HG02571 (cell line): ENCODE measurements around the gene COL4A2.

Experiments used
- ATAC-seq: cut with Tn5 transposase; IDR thresholded peaks from one replicate; pipeline ENCODE4 v1.9.1; 2021; ENCODE audit warnings: mild to moderate bottlenecking, moderate library complexity; ENCODE audit not compliant: unreplicated experiment

The COL4A2 gene

DNA sequence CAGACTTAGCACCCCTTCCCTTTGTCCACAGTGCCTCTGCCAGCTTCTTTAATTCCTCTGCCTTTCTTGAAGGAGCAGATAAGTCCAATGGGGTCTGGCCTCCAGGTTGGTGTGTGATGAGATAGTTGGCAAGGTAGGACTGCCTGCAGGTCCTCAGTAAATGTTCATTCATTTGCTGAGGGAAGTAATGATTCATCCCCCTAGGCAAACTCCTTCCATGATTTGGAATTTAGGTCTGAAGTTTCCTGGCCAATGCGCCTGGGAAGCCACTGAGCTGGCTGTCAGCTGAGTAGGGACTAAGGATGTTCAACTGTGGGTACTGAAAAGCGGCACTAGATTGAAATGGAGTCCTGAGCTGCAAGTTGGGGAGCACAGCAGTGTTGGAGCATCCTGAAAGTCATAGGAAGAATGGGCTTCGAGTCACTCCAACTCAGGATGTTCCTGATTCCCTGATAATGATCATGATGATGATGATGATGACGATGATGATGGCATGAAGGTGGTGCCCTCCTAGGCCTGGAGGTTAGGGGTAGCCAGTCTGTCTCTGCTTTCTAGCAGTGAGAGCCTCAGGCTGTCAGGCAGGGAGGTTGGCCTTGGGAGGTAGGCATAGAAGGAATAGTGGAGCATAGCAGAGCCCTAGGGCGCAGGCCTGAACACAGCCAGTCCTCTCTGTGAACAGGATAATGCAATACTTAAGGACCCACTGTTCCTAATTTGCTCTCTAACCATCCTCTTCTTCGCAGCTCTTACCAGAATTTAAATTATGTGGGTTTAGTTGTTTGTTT, 44.7 kb downstream of the COL4A2 start:
- ATAC-seq: no peak

GRCh38 chr13:110352735-110353134, 45.7 kb downstream of the COL4A2 start:
- no peak for ATAC-seq

DNA sequence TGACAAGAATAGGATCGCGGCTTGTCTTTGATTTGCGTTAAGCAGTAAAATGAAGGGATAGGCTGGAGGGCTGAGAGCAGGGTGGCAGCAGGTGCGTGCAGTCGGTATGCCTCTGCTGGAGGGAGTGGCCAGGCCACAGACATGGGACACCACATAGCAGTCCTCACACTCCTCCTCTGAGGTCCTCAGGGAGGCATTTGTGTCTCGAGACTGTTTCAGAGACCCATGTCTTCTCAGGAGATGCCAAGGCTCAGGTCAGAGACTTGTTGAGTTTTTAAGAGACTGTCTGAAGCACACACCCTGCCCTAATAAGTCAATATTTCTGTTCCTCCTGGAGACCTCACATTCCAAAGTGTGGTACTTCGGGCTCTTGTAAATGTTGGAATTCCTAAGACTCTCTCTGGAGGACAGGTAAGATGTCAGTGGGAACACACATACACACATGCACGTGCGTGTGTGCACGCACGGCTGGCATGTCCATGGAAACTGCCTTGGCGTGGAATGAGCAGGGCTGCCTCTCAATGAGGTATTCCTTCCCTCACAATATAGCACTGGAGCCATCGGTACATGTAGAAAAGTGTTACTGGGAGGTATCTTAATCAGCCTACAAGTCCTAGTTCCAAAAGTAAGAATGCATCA, 46.4 kb downstream of the COL4A2 start:
- ATAC-seq: no peak

- ATAC-seq: no peak
Measured at GRCh38 chr13:110354123-110354627, 47.1 kb downstream of the COL4A2 start.

DNA sequence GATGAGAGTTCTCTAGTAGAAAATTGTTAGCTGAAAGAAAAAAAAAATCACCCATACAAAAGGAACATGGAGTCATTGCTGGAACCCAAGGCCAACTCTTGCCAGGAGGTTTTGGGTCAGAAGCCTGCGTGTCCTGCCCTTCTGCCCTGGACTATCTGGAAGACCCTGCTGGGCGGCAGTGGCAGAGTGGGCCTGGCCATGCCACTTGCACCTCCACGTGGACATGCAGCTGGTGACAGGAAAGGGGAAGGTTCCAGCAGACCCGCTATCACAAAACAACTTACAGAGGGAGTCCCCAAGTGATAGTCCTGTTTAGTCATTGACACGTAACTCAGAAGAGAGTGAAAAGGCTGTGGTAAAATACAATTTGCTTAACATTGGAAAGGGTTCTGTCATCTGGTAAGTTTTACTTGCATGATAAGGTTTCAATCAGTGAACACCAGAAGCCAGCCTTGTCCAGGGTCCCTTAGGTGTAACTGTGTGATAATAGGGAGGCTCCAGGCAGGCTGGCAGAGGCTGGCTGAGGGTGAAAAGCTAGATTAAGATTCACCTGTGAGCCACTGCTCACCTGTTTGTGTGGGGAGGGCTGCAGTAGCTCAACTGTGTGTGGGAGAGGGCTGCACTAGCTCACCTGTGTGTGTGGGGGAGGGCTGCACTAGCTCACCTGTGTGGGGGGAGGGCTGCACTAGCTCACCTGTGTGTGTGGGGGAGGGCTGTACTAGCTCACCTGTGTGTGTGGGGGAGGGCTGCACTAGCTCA, 47.8 kb downstream of the COL4A2 start:
- no peak for ATAC-seq

- no peak for ATAC-seq
Measured at GRCh38 chr13:110356362-110356761, 49.3 kb downstream of the COL4A2 start.

DNA sequence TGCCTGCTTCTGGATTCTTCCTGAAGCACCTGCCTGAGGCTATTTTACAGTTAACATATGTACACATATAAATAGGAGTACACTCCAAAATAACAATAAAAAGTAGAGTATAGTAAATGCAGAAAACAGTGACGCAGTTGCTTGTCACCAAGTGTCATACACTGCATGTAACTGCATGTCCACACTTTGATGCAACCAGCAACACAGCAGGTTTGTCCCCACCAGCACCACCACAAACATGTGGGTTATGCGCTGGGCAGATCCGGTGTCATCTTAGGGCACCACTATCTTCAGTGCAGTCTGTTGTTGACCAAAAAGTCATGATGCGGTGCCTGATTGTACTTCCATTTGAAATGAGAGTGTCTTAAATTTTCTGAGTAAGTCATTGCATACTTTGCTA, 51.3 kb downstream of the COL4A2 start:
- no peak for ATAC-seq

DNA sequence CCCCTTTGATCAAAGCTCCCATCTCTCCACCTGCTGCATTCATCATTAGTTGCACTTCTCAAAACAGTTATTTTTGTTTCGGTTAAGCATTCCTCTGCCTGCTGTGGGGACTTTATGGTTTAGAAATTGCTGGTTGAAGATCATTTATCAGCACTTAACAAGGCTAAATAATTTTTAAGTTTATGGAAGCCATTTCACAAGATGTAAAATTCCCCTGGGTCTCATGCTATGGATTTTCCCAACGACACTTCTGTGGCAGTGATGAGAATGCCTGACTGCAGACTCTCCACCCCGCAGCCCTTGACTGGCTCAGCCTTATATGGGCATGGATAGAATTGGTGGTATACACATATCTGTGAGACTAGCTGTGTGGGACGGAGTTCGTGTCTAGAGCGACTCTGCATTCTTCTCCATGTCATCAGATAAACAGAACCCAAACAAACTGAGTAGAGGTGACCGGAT, 52.8 kb downstream of the COL4A2 start:
- no peak for ATAC-seq

- ATAC-seq: no peak
Measured at GRCh38 chr13:110360598-110360997, 53.5 kb downstream of the COL4A2 start.

- no peak for ATAC-seq
Measured at GRCh38 chr13:110361365-110361911, 54.4 kb downstream of the COL4A2 start.

- ATAC-seq: no peak
Measured at GRCh38 chr13:110363010-110363409, 55.9 kb downstream of the COL4A2 start.

GRCh38 chr13:110364081-110364480, 57.0 kb downstream of the COL4A2 start:
- ATAC-seq: no peak

DNA sequence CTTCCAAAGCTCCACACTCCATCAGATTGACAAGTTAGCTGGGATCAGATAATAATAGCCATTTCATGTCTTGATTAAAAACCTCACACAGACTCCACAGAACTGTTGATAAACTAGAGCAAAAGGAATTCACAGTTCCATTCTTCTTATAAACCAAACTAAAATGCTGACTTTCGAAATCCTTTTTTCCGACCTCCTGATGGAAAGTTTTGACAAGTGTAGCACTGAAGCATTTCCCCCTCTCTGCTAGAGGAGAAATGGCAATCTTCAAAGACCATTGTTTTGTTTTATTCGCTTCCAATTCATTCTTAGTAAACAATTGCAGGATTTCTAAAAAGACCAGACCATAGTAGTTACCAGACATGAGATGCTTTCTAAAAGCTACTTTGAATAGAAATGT, 58.8 kb downstream of the COL4A2 start:
- no peak for ATAC-seq

DNA sequence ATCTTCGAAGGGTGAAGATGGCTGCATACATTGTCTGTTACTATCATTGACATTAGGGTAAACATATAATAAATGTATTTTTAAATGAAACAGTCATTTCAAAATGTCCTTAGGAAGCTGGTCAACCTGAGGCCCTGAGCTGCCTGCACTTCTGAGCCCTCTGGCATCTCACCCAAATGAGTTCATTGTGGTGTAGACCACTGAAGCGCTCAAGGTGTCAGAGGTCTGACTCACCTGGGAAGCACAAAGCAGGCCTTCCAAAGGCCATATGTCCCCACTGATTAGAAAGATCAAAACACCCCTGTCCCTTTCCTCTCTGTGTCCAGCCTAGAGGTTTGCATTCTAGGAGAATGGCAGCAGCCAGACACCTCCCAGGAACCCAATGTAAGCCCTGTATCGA, 59.6 kb downstream of the COL4A2 start:
- no peak for ATAC-seq

GRCh38 chr13:110367620-110368019, 60.5 kb downstream of the COL4A2 start:
- no peak for ATAC-seq

DNA sequence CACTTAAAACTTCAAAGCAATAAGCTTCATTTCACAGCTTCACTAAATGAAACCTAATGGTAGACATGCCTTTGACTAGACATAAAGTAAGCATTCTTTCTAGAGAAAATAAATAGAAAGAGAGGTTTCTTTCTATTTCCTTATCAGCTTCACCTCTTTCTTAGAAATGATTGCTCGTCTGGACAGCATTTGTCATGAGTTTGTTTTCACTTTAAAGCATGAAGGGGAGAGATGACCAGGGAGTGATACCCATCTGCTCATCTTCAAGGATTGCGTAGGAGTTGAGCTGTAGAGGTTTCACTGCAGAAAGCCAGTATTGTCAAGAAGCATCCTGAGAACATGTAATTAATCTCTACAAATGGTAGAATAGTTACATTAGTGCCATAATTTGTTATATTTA, 61.3 kb downstream of the COL4A2 start:
- ATAC-seq: no peak

DNA sequence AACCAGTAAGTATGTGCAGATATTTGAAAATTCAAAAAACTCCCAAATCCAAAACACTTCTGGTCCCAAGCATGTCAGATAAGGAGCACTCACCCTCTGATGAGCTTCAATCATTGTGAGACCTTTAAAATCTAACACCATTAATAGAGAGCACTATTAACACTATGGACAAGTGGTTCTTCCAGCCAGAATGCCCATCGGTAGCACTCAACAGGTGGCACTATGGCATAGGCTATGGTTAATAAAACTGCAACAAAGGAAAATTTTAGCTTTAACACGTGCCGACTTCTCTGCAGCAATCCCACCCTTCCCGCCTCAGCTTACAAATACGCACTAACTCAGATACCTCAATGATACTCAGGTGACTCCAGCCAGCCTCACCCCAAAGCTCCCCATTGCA, 62.3 kb downstream of the COL4A2 start:
- no peak for ATAC-seq

DNA sequence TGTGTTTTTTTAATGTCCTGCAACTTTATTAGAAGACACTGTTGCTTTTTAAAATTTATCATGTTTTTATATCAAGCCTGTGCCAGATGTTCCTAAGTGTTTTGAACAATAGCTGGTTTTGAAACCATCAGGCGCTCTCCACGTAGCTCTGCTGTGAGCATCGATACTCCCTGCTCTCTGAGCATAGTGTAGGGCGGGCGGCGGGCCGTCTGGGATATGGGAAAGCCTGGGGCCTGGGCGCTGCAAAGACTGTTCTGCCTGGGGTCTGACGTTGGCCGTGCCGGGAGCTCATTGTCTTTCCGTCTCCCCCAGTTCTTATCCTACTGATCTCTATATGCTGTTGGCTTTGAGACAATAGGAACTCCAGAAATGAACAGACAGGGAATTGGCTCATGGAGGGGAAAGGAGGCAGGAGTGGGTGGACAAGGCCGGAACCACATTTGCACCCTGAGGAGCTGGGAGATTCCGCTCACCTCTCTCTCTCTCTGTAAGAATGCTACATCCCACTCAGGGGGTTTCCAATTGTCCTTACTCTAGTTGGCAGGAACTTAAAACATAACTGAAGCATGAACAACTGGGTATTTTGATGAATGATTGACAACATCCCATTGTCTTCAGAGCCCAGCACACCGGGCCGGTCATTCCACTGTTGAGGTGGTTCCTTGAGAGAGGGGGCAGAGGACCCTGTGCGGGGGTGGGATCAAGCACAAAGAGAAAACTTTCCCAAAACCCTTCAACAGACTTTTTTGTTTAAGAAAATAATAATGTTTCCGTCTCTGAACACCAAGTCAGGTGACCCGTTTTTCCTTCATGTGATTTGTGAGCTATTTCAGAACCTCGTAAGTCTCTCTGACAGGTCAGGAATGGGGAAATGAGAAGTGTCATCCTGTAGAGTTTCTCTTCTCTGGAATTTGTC, 64.7 kb downstream of the COL4A2 start:
- peak; percentile 61 for ATAC-seq

DNA sequence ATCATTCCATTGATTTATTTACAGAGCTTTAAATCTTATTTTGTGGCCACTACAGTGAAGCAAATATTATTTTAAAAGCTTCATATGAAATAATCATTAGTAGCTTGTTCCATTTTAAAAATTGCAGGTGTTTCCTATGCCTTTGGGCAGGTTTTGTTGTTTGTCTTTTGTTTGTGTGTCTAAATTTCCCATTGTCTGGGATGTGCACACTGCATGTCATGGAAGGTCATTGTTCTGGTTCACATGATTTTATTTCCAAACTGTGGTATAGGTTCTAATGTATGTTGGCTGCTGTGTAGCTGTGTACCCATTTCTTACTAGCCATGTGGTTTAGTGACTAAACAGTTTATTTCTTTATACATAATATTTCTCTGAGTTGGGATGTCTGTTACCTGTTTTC, 65.6 kb downstream of the COL4A2 start:
- no peak for ATAC-seq

DNA sequence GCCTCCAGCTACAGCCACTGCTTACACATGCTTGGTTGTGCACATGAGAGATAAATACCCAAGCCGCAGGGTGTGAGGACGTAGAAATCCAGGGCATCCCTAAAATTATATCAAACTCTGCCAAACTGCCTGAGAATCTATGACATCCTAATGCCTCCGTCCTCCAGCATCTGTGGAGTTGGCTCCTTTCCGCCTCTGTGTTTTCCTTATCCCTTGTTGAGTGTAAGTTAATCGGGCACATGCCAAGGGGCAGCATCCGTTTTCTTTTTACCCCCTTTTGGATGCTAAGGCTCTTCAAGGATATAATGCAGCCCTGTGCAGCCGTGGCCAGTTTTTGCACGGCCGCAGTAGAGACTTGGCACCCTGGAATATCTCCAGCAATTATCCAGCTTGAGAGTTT, 66.5 kb downstream of the COL4A2 start:
- ATAC-seq: no peak
